T-helper 1 cell treated with Interleukin-12 subunit alpha and Interleukin-12 subunit beta and Interleukin-4 antibody, amounts not matched to agents 30 μg/mL and 1 μg/mL, for 36 hours (primary cell): ENCODE data around the gene ULK4.
"Not testable (repeated sequence)": the region's sequence is repeated elsewhere in the genome, so short reads cannot be mapped to it uniquely, and the experiment has no call there.

Experiments
- H3K27ac Mint-ChIP-seq: one replicate; pipeline ENCODE4 v1.8.0; 2021; ENCODE audit warnings: mild to moderate bottlenecking, mixed read lengths
- H3K27me3 Mint-ChIP-seq: one replicate; pipeline ENCODE4 v1.8.0; 2021; ENCODE audit warnings: low read depth, mixed read lengths
- H3K36me3 Mint-ChIP-seq: one replicate; pipeline ENCODE4 v1.8.0; 2021; ENCODE audit warnings: low read depth, mixed read lengths
- H3K4me1 Mint-ChIP-seq: one replicate; pipeline ENCODE4 v1.8.0; 2021; ENCODE audit warnings: low read depth, mixed read lengths
- H3K4me3 Mint-ChIP-seq: one replicate; pipeline ENCODE4 v1.8.0; 2021; ENCODE audit warnings: mild to moderate bottlenecking, moderate library complexity, mixed read lengths
- H3K9me3 Mint-ChIP-seq: one replicate; pipeline ENCODE4 v1.8.0; 2021; ENCODE audit warnings: mixed read lengths

The ULK4 gene

GRCh38 chr3:41469083-41469482 lies 492.8 kb downstream of the ULK4 start:
- no peak overlapping the region for H3K27ac Mint-ChIP-seq
- H3K36me3 Mint-ChIP-seq = peaks cover 7% of the 10 kb centered on the region
- no peak overlapping the region for H3K4me3 Mint-ChIP-seq
- no peaks in the 10 kb centered on the region for H3K27me3 Mint-ChIP-seq
- H3K9me3 Mint-ChIP-seq = peaks cover 35% of the 10 kb centered on the region
- H3K4me1 Mint-ChIP-seq = no peaks in the 10 kb centered on the region

DNA sequence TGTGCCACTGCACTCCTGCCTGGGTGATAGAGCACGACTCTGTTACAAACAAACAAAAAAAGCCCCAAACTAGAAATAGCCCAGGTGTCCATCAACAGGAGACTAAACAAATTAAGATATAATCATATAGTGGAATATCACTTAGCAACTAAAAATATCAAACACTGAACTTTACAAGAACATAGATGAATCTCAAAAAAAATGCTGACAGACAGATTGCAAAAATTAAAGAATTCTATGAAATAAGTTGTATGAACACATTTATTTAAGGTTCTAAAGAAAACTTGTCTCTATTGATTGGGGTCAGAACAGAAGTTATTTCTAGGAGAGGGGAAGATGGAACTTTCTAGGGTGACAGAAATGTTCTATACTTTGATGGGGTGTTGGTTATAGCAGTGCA lies 494.4 kb downstream of the ULK4 start:
- Mint-ChIP-seq H3K4me3 (no peak overlapping the region), H3K9me3 (peaks cover 31% of the 10 kb centered on the region), H3K27ac (no peak overlapping the region), H3K4me1 (no peaks in the 10 kb centered on the region), H3K27me3 (no peaks in the 10 kb centered on the region), H3K36me3 (peaks cover 7% of the 10 kb centered on the region)

- no peak overlapping the region for H3K4me3 Mint-ChIP-seq
- H3K36me3 Mint-ChIP-seq = peaks cover 1% of the 10 kb centered on the region
- H3K9me3 Mint-ChIP-seq = peaks cover 11% of the 10 kb centered on the region
Measured at GRCh38 chr3:41464858-41465257, 497.0 kb downstream of the ULK4 start.

GRCh38 chr3:41464401-41464800 lies 497.5 kb downstream of the ULK4 start:
- H3K27ac Mint-ChIP-seq = no peak overlapping the region
- H3K4me1 Mint-ChIP-seq = no peaks in the 10 kb centered on the region
- no peaks in the 10 kb centered on the region for H3K27me3 Mint-ChIP-seq
- no peaks in the 10 kb centered on the region for H3K36me3 Mint-ChIP-seq
- no peak overlapping the region for H3K4me3 Mint-ChIP-seq
- H3K9me3 Mint-ChIP-seq = peaks cover 7% of the 10 kb centered on the region

More at GRCh38 chr3:41464858-41465257, 497.0 kb downstream of the ULK4 start:
- Mint-ChIP-seq H3K27me3 (no peaks in the 10 kb centered on the region), H3K4me1 (no peaks in the 10 kb centered on the region), H3K27ac (no peak overlapping the region)

- no peaks in the 10 kb centered on the region for H3K9me3 Mint-ChIP-seq
- H3K27ac Mint-ChIP-seq = no peak overlapping the region
- no peaks in the 10 kb centered on the region for H3K36me3 Mint-ChIP-seq
- H3K27me3 Mint-ChIP-seq = no peaks in the 10 kb centered on the region
- H3K4me1 Mint-ChIP-seq = no peaks in the 10 kb centered on the region
- no peak overlapping the region for H3K4me3 Mint-ChIP-seq
Measured at GRCh38 chr3:41462103-41462691, 499.7 kb downstream of the ULK4 start.

GRCh38 chr3:41460736-41461135 lies 501.2 kb downstream of the ULK4 start:
- H3K27ac Mint-ChIP-seq = no peak overlapping the region
- no peaks in the 10 kb centered on the region for H3K27me3 Mint-ChIP-seq
- no peak overlapping the region for H3K4me3 Mint-ChIP-seq
- H3K4me1 Mint-ChIP-seq = no peaks in the 10 kb centered on the region
- no peaks in the 10 kb centered on the region for H3K36me3 Mint-ChIP-seq
- H3K9me3 Mint-ChIP-seq = no peaks in the 10 kb centered on the region

GRCh38 chr3:41457176-41457575 lies 504.7 kb downstream of the ULK4 start:
- Mint-ChIP-seq H3K36me3 (peaks cover 1% of the 10 kb centered on the region), H3K27me3 (no peaks in the 10 kb centered on the region), H3K9me3 (peaks cover 5% of the 10 kb centered on the region), H3K4me3 (no peak overlapping the region), H3K27ac (no peak overlapping the region), H3K4me1 (no peaks in the 10 kb centered on the region)

- peaks cover 1% of the 10 kb centered on the region for H3K36me3 Mint-ChIP-seq
- H3K9me3 Mint-ChIP-seq = peaks cover 5% of the 10 kb centered on the region
- no peaks in the 10 kb centered on the region for H3K27me3 Mint-ChIP-seq
- H3K27ac Mint-ChIP-seq = no peak overlapping the region
- no peaks in the 10 kb centered on the region for H3K4me1 Mint-ChIP-seq
- H3K4me3 Mint-ChIP-seq = no peak overlapping the region
Measured at GRCh38 chr3:41456162-41456561, 505.7 kb downstream of the ULK4 start.

GRCh38 chr3:41453618-41454017 lies 508.3 kb downstream of the ULK4 start:
- H3K4me1 Mint-ChIP-seq, H3K4me3 Mint-ChIP-seq, H3K27me3 Mint-ChIP-seq, H3K36me3 Mint-ChIP-seq, H3K27ac Mint-ChIP-seq, H3K9me3 Mint-ChIP-seq: not testable (repeated sequence)

DNA sequence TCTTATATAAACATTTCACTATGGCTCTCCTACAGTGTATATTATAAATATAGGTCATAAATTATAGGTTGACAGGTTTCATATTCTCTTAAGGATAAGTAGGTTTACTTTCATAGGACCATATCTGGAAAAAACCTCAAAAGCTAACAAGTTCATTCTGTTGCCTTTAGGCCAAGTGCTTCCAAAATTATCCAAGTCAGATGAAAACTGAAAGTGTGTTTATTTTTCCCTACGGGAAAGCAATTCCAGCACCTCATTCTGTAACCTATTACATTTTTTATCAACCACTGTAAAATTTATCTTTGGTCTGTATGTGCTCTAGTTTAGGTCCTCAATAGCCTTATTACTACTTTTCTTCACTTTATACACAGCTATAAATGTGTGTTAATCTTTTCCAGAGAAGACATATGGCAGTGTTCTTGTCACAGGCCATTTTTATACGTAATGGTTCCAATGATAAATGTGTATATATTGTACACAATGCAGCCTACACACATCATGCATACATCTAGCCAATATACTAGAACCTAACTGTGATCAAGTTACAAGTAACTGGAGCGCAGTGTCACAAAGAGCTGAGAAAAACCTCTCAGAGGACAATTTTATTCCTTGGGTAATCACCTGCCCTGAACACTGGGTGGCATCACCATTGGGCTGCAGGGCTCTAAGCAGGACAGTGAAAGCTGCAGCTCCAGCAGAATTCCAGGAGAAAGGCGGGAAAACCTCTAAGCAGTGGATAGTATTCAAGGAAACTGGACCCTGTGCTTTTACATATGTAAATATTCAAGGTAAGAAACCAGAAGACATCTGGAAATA lies 511.3 kb downstream of the ULK4 start:
- H3K4me1 Mint-ChIP-seq = no peaks in the 10 kb centered on the region
- no peak overlapping the region for H3K4me3 Mint-ChIP-seq
- H3K36me3 Mint-ChIP-seq = peaks cover 1% of the 10 kb centered on the region
- peaks cover 9% of the 10 kb centered on the region for H3K9me3 Mint-ChIP-seq
- no peak overlapping the region for H3K27ac Mint-ChIP-seq
- H3K27me3 Mint-ChIP-seq = no peaks in the 10 kb centered on the region

DNA sequence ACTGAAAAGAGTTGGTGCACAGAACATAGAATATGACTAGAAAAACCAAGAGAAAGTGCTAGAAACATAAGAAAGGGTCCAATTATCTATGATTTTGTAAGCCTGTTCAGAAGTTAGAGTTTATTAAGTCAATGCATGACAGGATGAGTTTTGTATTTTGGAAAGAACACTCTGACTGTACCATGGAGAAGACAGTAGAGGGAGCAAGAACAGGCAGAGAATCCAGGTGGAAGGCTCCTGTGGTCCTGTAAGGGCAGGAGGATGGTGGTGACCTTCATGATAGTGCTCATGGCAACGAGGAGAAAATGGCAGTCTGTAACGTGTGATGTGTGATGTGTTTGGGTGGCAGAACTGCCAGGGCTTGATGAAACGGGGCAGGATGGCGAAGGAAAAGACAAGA lies 513.5 kb downstream of the ULK4 start:
- peaks cover 6% of the 10 kb centered on the region for H3K9me3 Mint-ChIP-seq
- peaks cover 1% of the 10 kb centered on the region for H3K36me3 Mint-ChIP-seq

DNA sequence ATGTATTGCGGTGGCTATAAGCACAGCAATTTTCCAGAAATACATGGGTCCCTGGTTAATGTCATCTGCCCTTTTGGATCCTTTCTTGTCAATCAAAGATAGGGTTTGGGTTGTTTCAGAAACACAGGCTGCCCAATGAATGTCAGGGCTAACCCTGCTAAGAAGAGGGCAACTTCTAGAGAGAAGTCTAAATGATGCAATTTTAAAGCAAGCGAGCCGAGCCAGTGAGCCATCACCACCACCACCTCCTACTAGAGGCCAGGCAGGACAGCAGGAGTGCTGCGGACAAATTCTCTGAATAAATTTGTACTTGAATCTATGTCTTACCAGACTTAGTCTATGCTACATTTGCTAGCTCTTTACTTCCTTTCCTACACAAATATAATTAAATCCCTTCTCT lies 514.2 kb downstream of the ULK4 start:
- H3K9me3 Mint-ChIP-seq = peaks cover 4% of the 10 kb centered on the region
- no peak overlapping the region for H3K4me3 Mint-ChIP-seq
- no peaks in the 10 kb centered on the region for H3K4me1 Mint-ChIP-seq
- H3K36me3 Mint-ChIP-seq = no peaks in the 10 kb centered on the region
- H3K27ac Mint-ChIP-seq = no peak overlapping the region
- no peaks in the 10 kb centered on the region for H3K27me3 Mint-ChIP-seq

More for the DNA sequence above, 513.5 kb downstream of the ULK4 start:
- no peaks in the 10 kb centered on the region for H3K4me1 Mint-ChIP-seq
- no peaks in the 10 kb centered on the region for H3K27me3 Mint-ChIP-seq
- no peak overlapping the region for H3K27ac Mint-ChIP-seq
- H3K4me3 Mint-ChIP-seq = no peak overlapping the region

DNA sequence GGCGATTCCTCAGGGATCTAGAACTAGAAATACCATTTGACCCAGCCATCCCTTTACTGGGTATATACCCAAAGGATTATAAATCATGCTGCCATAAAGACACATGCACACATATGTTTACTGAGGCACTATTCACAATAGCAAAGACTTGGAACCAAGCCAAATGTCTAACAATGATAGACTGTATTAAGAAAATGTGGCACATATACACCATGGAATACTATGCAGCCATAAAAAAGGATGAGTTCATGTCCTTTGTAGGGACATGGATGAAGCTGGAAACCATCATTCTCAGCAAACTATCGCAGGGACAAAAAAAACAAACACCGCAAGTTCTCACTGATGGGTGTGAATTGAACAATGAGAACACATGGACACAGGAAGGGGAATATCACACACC lies 515.6 kb downstream of the ULK4 start:
- not testable (repeated sequence) for H3K4me3 Mint-ChIP-seq, H3K9me3 Mint-ChIP-seq, H3K4me1 Mint-ChIP-seq, H3K27ac Mint-ChIP-seq, H3K27me3 Mint-ChIP-seq, H3K36me3 Mint-ChIP-seq

- H3K27me3 Mint-ChIP-seq = no peaks in the 10 kb centered on the region
- H3K27ac Mint-ChIP-seq = no peak overlapping the region
- H3K4me1 Mint-ChIP-seq = no peaks in the 10 kb centered on the region
- no peak overlapping the region for H3K4me3 Mint-ChIP-seq
- no peaks in the 10 kb centered on the region for H3K9me3 Mint-ChIP-seq
- no peaks in the 10 kb centered on the region for H3K36me3 Mint-ChIP-seq
Measured at GRCh38 chr3:41441568-41441967, 520.3 kb downstream of the ULK4 start.

- H3K4me1 Mint-ChIP-seq = no peaks in the 10 kb centered on the region
- H3K36me3 Mint-ChIP-seq = no peaks in the 10 kb centered on the region
- H3K27ac Mint-ChIP-seq = no peak overlapping the region
- H3K27me3 Mint-ChIP-seq = no peaks in the 10 kb centered on the region
- H3K4me3 Mint-ChIP-seq = no peak overlapping the region
- no peaks in the 10 kb centered on the region for H3K9me3 Mint-ChIP-seq
Measured at GRCh38 chr3:41441139-41441538, 520.8 kb downstream of the ULK4 start.
